Inferior parietal cortex (tissue), 1 donor: ENCODE measurements around the gene HOXC13.
A peak's percentile ranks its signal among the peaks of the same experiment; 100 is the strongest.

ENCODE experiments used
- DNase-seq: peaks from one replicate; pipeline ENCODE4 v3.0.0-alpha.2; 2016; ENCODE audit errors: extremely low spot score

Gene HOXC13

DNA sequence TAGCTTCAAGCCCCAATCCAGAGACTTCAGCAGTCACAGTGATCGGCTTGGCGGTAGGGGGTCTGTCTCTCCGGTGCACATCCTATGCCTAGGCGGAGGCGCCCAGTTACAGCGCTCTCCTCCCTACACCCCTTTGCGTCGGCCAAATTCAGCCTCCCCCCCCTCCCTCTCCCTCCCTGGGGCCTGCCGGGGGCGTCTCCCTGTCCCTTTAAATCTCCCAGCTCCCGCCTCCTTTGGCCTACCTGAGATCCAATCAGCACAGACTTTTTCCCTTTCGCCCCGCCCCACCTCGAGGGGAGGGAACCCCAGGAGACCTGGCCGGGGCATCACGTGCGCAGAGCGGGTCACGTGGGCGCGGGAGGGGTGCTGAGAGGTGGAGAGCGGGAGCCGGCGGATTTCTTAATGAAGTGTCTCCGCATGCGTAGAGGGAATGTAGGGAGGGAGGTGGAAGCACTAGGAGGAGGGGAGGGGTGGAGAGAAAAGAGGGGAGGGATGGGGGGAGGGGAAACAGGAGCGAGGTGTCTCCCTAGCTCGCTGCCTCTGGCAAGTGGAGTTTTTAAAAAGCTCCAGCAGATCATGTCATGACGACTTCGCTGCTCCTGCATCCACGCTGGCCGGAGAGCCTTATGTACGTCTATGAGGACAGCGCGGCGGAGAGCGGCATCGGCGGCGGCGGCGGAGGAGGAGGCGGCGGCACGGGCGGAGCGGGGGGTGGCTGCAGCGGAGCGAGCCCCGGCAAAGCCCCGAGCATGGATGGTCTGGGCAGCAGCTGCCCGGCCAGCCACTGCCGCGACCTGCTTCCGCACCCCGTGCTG is at the start of gene HOXC13:
Gene HOXC13 (plus strand): TSS at position 506 of the 815 bp plus-strand sequence. CDS start 76 bp downstream, at position 582.
- peak; percentile 4 for DNase-seq

DNA sequence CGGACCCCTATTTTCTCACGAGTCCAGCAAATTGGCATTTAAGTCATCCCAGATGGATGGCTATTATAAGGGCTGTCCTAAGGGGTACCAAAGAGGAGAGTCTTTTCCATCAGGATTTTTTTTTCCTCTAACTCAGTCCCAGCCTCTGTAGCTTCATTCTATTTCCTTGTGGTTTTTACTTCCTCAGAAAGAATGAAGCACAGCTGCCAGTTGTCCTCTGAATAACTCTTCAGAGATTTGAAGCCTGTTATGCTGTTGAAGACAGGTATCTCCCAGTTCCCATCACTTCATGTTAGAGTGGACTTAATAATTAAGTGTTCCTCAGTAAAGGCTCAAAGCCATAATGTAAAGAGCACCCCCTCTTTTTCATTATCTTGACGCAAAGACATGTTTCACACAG is 48.5 kb upstream of the HOXC13 start:
- no peak for DNase-seq

DNA sequence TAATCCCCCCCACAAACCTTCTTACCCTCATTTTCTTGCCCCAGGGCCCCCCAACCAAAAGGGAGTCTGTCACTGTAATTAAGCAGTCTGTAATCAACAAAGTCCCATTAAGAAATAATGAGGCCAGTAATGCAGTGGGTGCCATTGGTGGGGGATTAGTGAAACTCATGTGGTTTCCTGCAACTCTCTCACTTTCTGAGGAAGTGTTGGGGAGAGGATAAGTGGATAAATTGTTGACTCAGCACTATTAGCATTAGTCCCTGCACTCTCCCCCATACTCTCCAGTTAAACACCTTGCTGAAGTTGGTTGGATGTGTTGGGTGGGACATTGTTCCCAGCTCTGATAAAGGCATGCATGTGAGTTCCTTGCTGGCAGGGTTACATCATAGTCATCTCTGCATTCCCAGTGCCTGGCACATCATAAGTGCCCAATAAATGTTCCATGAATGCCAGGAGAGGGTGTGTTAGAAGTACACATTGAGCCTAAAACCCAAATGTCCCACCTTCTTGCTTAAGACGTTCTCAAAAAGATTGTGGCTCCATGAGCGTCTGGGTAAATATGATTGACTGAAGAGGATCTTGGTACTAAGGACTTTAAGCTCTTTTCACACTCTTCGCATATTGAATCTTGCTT is 45.8 kb upstream of the HOXC13 start:
- DNase-seq = no peak

DNA sequence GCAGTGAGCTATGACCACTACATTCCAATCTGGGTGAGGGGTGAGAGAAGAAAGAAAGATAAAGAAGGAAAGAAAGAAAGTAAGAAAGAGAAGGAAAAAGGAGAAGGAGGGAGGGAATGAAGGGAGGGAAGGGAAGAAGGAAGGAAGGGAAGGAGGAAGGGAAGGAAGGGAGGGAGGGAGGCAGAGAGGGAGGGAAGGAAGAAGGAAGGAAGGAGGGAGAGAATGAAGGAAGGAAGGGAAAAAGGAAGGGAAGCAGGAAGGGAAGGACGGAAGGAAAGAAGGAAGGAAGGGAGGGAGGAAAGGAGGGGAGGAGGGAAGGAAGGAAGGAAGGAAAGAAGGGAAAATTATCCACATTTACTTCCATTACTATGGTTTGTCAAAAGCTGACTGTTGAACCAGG is 39.4 kb upstream of the HOXC13 start:
- DNase-seq = no peak

- no peak for DNase-seq
These were observed 31.5 kb upstream of the HOXC13 start for GRCh38 chr12:53907103-53907502.

DNA sequence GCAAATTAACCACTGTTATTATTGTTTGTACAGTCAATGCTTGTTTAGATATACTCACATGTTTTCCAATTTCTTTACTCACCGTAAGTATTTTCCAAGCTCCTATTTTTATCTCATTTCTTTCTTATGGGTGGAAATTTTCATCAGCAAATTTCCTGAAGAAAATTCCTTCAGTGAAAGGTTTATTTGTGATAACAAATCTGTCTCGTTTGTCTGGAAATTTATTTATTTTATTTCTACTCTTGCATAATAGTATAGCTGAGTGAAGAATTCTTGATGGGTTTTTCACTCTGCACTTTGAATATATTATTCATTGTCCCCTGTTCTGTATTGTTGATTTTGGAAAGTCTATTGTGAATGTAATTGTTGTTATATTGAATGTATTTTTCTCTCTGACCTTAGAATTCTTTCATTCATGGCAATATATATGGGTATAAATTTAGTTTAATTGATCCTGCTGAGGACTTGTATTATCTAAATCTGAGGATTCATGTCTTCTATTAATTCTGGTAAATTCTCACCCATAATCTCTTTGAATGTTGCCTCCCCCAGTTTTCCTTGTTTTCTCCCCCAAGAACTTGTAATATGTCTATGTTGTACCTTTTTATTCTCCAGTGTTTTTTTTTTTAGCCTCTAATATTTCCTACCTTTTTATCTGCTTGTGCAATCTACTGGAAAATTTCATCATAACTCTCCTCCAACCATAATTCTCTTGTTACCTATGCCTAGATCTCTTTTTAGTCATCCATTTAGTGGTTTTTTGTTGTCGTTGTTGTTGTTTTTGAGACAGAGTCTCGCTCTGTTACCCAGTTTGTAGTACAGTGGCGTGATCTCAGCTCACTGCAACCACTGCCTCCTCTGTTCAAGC is 21.6 kb upstream of the HOXC13 start:
- no peak for DNase-seq

- no peak for DNase-seq
These were observed 13.9 kb upstream of the HOXC13 start for GRCh38 chr12:53924521-53925405.

- no peak for DNase-seq
These were observed 11.2 kb upstream of the HOXC13 start for GRCh38 chr12:53927220-53928029.

GRCh38 chr12:53928054-53928835 is 10.4 kb upstream of the HOXC13 start:
- no peak for DNase-seq

DNA sequence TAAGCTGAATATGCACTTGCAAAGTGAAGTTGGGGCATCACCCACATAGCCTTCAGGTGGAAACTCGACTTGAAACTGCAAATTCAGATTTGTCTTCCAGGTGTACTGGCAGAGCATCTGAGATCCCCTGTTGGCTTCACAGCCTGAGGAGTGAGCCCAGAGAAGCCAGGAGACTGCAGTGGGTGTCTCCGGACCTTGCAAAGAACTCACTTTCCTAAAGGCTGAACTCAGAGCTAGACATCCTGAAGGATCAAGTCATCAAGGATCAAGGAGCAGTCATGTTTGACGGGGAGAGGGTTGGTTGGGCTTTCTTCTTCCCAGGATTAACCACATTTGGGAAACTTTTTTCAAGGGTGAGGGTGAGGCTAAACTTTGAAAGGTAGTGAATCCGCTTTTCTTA is 9.1 kb upstream of the HOXC13 start:
- no peak for DNase-seq

GRCh38 chr12:53930591-53931255 is 7.9 kb upstream of the HOXC13 start:
- no peak for DNase-seq

- no peak for DNase-seq
These were observed 6.6 kb upstream of the HOXC13 start for GRCh38 chr12:53931844-53932581.

DNA sequence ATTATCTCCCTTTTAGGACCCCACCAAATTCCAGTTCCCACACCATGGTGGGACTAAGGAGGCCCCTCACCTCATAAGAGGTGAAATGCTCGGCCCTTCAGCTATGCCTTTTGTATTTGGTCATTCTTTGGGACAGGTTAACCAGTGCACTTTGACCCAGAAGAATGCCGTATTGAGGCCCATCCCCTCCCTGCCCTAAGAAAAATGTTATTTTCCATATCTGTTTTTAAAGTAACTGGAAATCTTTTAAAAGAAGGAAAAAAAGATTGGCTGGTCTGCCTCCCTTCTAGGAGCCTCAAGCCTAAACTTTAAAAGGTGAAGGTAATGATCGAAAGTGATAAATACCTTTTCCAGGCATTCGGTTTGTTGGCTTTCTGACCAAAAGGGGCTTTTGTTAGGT is 5.7 kb upstream of the HOXC13 start:
- no peak for DNase-seq

DNA sequence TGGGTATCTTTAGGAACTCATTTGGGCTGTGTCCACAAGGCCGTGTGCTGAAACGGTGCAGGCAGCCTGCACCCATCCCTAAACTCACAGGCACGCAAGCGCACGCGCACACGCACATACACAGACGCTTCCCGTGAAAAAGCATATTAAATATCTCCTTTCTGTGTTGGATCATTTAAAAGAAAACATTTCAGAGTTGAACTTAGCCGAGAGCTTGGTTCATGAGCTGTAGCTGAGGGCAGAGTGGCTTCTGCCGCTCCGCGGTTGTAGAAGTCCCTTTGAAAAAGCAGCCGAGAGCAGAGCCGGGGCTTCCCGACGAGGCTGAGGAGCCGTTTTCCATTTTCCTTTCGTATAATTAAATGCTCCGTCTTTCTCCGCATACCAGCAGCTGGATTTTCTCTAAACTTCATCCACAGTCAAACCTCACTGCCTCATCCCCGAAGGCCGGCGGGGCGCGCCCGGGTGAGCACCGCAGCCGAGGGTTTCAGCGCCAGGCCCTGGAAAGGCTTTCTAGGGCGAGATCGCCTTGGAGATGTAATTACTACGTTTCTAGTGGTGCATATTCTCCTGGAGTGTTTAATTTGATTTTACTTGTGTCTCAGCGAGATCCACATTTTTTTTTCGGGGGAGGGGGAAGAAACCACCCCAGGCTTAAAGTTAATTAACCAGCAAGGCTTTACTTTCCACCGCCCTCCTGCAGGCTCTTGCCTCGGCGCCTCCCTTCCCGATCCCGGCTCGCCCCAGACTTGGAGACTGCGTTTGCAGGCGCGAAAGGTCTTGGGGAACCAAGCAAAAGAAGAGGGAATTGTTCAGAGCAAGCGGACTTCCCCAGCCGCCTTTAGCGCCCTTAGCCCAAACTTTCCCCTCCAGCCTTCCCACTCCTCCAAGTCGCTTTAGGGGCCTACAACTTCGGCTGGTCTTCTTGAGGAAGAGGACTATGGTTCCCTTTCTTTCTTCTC is 3.0 kb upstream of the HOXC13 start:
- DNase-seq = no peak

GRCh38 chr12:53937099-53937498 is 1.5 kb upstream of the HOXC13 start:
- DNase-seq = no peak

- DNase-seq = no peak
These were observed 870 bp upstream of the HOXC13 start for GRCh38 chr12:53937596-53938325.
